GM12874 (cell line): ENCODE measurements around the gene YJEFN3.

Experiments
- CTCF ChIP-seq: IDR thresholded peaks from 2 replicates; pipeline ENCODE4 v1.5.1; 2011; ENCODE audit warnings: low read depth, mild to moderate bottlenecking, control low read depth, low read length, moderate library complexity; ENCODE audit not compliant: insufficient read depth

Gene YJEFN3

DNA sequence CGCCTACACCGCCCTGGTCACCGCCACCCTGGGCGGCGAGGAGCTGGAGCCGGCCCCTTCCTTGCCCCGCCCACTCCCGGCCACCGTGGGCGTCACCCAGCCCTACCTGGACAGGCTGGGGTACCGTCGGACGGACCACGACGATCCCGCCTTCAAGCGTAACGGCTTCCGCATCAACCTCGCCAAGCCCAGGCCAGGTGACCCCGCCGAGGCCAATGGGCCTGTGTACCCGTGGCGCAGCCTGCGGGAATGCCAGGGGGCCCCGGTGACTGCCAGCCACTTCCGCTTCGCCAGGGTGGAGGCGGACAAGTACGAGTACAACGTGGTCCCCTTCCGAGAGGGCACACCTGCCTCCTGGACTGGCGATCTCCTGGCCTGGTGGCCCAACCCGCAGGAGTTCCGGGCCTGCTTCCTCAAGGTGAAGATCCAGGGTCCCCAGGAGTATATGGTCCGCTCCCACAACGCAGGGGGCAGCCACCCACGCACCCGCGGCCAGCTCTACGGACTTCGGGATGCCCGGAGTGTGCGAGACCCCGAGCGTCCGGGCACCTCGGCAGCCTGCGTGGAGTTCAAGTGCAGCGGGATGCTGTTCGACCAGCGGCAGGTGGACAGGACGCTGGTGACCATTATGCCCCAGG is 16.4 kb downstream of the YJEFN3 start:
- TF ChIP-seq CTCF: no peak

DNA sequence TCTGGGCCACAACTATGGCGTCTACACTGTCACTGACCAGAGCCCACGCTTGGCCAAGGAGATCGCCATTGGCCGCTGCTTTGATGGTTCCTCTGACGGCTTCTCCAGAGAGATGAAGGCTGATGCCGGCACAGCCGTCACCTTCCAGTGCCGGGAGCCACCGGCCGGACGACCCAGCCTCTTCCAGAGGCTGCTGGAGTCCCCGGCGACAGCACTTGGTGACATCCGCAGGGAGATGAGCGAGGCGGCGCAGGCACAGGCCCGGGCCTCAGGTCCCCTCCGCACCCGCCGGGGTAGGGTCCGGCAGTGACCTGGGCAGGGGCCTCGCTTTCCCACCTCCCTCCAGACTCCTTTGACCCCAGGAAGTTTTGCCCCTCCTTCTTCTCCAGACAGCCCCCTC is 17.0 kb downstream of the YJEFN3 start:
- no peak for TF ChIP-seq CTCF

- no peak for TF ChIP-seq CTCF
Measured at GRCh38 chr19:19546751-19547162, 18.0 kb downstream of the YJEFN3 start.

DNA sequence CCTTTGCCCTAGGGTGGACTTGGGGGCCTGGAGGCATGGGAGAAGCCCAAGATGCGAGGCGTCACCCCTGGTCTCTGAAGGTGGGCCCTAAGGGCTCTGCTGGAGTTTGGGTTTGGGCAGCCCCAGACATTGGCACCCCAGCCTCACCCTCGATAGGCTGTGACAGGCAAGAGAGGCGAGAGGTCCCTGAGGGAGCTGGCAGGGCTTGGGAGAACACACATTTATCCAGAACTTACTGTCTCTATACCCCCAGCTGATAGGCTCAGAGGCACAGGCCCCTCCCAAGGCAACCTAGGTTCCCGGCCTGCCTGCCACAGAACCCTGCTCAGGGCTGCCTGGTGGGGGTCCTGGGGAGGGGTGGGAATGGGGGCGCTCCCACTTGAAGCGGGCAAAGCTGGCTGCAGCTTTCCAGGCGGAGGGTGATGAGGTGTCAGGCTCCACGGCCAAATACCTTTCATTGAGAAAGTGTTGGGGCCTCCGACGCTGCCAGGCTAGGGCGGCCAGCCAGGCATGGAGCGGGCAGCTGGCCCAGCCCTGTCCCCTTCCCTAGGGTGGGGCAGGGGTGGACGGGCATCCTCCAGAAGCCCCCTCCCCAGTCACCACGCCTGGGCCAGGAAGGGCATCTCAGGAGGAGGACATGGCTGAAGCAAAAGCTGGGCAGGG is 19.1 kb downstream of the YJEFN3 start:
- no peak for TF ChIP-seq CTCF

DNA sequence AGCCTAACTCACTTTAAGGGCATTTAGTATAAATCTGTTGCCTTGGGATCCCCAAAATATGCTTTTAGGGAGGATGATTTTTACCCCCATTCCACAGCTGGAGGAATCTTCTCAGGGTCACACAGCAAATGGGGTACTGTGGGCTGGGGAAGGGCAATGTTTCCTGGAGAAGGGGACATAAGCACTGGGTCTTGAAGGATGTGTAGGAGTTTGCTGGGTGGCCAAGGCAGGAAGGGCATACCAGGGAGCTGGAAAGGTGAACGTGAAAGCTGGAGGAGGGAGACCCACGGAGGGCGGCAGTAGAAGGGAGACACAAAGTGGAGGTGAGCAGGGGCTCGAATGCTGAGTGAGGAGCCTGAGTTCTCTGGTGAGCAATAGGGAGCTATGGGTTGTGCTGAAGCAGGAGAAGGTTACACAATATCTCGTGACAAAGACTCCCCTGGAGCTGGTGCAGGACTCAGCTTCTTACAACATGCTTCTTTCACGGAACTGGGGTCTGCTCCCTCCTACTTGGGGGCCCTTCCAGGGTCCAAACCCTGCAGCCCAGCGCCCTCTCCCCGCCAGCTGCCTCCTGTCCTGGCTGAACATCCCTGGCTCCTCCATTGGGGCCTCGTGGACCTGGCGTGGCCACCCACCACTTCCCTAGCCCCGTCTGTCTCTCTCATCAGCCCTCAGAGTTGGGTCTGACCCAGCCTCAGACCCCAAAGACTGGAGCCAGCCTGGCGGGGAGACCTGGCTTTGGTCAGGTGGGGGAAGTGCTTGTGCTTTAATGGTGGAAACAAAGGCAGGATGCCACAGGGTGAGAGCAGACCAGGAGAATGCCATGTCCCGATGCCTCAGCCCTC is 20.4 kb downstream of the YJEFN3 start:
- TF ChIP-seq CTCF: no peak

DNA sequence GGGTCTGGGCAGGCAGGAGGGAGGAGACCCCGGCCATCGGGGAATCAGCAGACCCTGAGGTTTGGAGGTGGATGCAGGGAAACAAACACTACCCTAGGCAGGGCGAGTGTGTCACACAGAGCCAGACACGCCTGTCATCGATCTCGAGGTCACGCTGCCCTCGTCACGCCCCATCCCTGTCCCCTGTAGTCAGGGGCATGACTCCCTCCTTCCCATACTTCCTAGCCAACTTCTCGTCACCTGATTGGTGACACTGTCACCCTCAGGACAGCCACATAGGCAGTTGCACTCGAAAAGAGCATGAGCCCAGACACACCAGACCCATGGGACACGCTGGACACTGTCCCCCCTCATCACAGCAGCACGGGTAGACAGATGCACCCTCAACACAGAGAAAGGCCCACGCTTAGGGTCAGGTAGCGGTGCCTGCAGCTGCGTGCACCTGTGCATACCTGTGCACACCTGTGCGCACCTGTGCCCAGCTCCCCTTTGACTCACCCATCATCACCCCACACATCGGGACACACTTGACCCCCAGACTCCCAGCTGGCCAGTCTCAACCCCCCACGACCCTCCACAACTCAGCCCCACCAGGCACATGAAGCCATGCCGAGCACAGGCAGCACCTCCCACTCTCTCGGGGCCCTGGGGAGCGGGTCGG is 21.2 kb downstream of the YJEFN3 start:
- no peak for TF ChIP-seq CTCF

DNA sequence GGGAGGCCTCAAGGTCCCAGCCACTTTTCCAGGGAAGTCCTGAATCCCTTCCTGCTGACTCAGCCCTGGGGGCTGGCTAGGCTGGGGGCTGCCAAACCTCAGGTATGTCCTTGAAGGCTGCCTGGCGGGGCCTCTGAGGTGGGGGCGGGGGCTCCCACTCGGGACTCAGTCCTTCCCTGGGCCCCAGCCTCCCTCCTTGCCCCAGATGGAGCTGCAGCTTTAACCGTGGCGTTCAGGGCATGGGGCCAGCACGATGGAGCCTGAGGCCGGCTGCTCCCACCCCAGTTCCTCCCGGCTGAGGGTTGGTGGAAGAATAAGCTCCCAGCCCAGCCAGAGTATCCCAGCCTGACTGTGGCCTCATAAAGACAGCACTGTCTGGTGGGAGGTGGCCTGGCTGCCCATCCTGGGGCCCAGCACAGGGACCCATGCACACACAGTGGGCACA is 21.8 kb downstream of the YJEFN3 start:
- no peak for TF ChIP-seq CTCF
